ENCODE measurements around the gene XRCC6. TPM values are rescaled to one million over a fixed set of nuclear protein-coding genes. Genes with fewer than 3 reads are reported as not detected.

Gene XRCC6
- total and polyA plus RNA-seq, 2 of the 4 experiments (the other 2 are of a cell fraction): 202 to 401 TPM

- Histone ChIP-seq H2BK120ac (ENCODE audit: low read depth, low read length) (peak within 1 kb of the TSS; percentile 55), H2AFZ (replicated peaks; ENCODE audit: low read length, poor library complexity) (peak within 1 kb of the TSS; percentile 97), H2BK15ac (ENCODE audit: low read depth, low read length) (no peak within 1 kb of the TSS; the same call in 2 of the 3 replicates), H3K14ac (replicated peaks; ENCODE audit: low read depth, low read length) (peak within 1 kb of the TSS; percentile 88), H3K27ac (ENCODE audit: insufficient read depth, low read length) (peak within 1 kb of the TSS; percentile 73), H2AK9ac (replicated peaks; ENCODE audit: low read depth, low read length, poor library complexity) (peak within 1 kb of the TSS; percentile 97), H3K23ac (ENCODE audit: low read depth, low read length) (peak within 1 kb of the TSS; percentile 99), H3K4ac (ENCODE audit: low read depth, low read length) (peak within 1 kb of the TSS; percentile 98), H2AK5ac (ENCODE audit: low read depth, low read length) (peak within 1 kb of the TSS; percentile 94), H3K4me2 (ENCODE audit: low read depth, low read length) (peak within 1 kb of the TSS; percentile 88), H3K56ac (ENCODE audit: extremely low read depth, insufficient read depth, low read length) (peak within 1 kb of the TSS; percentile 70), H2BK5ac (ENCODE audit: low read depth, low read length, poor library complexity, severe bottlenecking) (peak within 1 kb of the TSS; percentile 56), H3K9ac (ENCODE audit: low read depth, low read length) (peak within 1 kb of the TSS; percentile 89), H3K18ac (ENCODE audit: low read depth, low read length) (peak within 1 kb of the TSS; percentile 7; the same call in 1 of the 2 replicates), H3K79me1 (ENCODE audit: low read depth in 1 of 2, low read length in 2 of 2) (peaks cover 26 to 46% of the 10 kb centered on the region in 2 experiments), H3K9me1 (ENCODE audit: insufficient read depth, low read length) (peaks cover 4% of the 10 kb centered on the region; the same call in 1 of the 2 replicates), H4K91ac (ENCODE audit: insufficient read depth, low read depth, low read length) (peak within 1 kb of the TSS; percentile 79), H3K4me1 (ENCODE audit: control insufficient read depth, insufficient read depth, low read length) (peaks cover 4% of the 10 kb centered on the region), H3K9me3 (ENCODE audit: control insufficient read depth, insufficient read depth, low read length) (no peaks in the 10 kb centered on the region), H4K5ac (ENCODE audit: low read depth, low read length) (peak within 1 kb of the TSS; percentile 13), H3K36me3 (ENCODE audit: control insufficient read depth, insufficient read depth, low read length) (peaks cover 3% of the 10 kb centered on the region; the same call in 1 of the 2 replicates), H3K4me3 (ENCODE audit: insufficient read depth, low read depth, low read length) (peak within 1 kb of the TSS; percentile 76), H3K27me3 (ENCODE audit: control insufficient read depth, insufficient read depth, low read length) (no peaks in the 10 kb centered on the region), H2BK20ac (ENCODE audit: low read depth, low read length) (no peak within 1 kb of the TSS; the same call in 1 of the 2 replicates), H4K8ac (ENCODE audit: low read depth in 2 of 2, low read length in 2 of 2) (peak within 1 kb of the TSS; percentile 85 to 86), H4K20me1 (ENCODE audit: insufficient read depth, low read length) (no peaks in the 10 kb centered on the region)
- BruUV-seq (replicated peaks): no TSS peak
- dilution Hi-C loops (cut with HindIII; ENCODE audit: low sequenced_read_pairs, unreplicated experiment) (no loop called here), intact Hi-C loops (cut with micrococcal nuclease) (no loop called here), in situ Hi-C loops (cut with MboI; ENCODE audit: low sequenced_read_pairs) (no loop called here)
- POLR2A ChIA-PET (ENCODE audit: unreplicated experiment): interaction anchor here (0.6 kb wide), 1 partner anchor 46 kb away, joined by 5 read pairs; the partner anchor contains the start of gene POLR3H
- WGBS, 2 experiments (ENCODE audit: extremely low coverage in 2 of 2, insufficient read length in 1 of 2): 0% methylated on average over 9 of the region's 61 CpGs; no CpG with 5 or more reads in 1 of the 2 experiments
- ATAC-seq (ENCODE audit: low read depth) (peak; percentile 98), DNase-seq (peak; percentile 99)
- CTCF ChIA-PET: interaction anchor here (0.5 to 1.9 kb wide), 3 partner anchors 8 to 46 kb away, joined by 4 to 10 read pairs (median 5); partner anchors contain the start of gene POLR3H
- TF ChIP-seq RFX5 (IDR thresholded peaks at IDR 0.05; ENCODE audit: low read depth, low read length): no peak
- TF ChIP-seq CHD1 (IDR thresholded peaks at IDR 0.05; ENCODE audit: low read depth, low read length): no peak
- no peak for TF ChIP-seq RAD21 (IDR thresholded peaks at IDR 0.05; ENCODE audit: low read length)
- TF ChIP-seq SMC3 (IDR thresholded peaks at IDR 0.05; ENCODE audit: low read depth, low read length): no peak
- no peak for TF ChIP-seq FOS (IDR thresholded peaks at IDR 0.05; ENCODE audit: low read depth, low read length)
- TF ChIP-seq USF2 (IDR thresholded peaks at IDR 0.05; ENCODE audit: low read depth, low read length): no peak
- TF ChIP-seq RCOR1 (IDR thresholded peaks at IDR 0.05; ENCODE audit: insufficient replicate concordance, low read length): no peak
- TF ChIP-seq CTCF (conservative IDR thresholded peaks at IDR 0.05; ENCODE audit: low read depth, low read length): no peak
- TF ChIP-seq MAFK (IDR thresholded peaks at IDR 0.05; ENCODE audit: low read depth, low read length): peak; percentile 62
- TF ChIP-seq BHLHE40 (IDR thresholded peaks at IDR 0.05; ENCODE audit: low read depth, low read length): no peak
- TF ChIP-seq POLR2A (IDR thresholded peaks at IDR 0.05; ENCODE audit: low read depth, low read length): peak; percentile 88
- TF ChIP-seq MAZ (IDR thresholded peaks at IDR 0.05; ENCODE audit: borderline replicate concordance, low read depth, low read length): peak; percentile 75
- no peak for TF ChIP-seq ELK1 (IDR thresholded peaks at IDR 0.05; ENCODE audit: borderline replicate concordance, low read depth, low read length)
These were observed 31.5 kb upstream of the XRCC6 start, which contains the start of gene PMM1 for GRCh38 chr22:41589391-41590241. Gene PMM1, minus strand, starts transcription at chr22:41589840. Its CDS starts 35 bp downstream, at chr22:41589805.
